HEK293 (cell line): ENCODE data around the gene MPG.

Experiments
- BCL11B ChIP-seq: fragments of 450-650 bp; formaldehyde crosslinking; IDR thresholded peaks from 2 replicates; pipeline ENCODE4 v1.5.1; 2016; ENCODE audit warnings: low read depth, missing biosample characterization, missing genetic modification characterization
- FEZF1 ChIP-seq: fragments of 450-650 bp; formaldehyde crosslinking; IDR thresholded peaks from 2 replicates; pipeline ENCODE4 v1.5.1; 2016; ENCODE audit warnings: missing biosample characterization, missing genetic modification characterization
- GLIS1 ChIP-seq: fragments of 450-650 bp; formaldehyde crosslinking; IDR thresholded peaks from 2 replicates; pipeline ENCODE4 v1.5.1; 2016; ENCODE audit warnings: missing biosample characterization, missing genetic modification characterization
- INSM2 ChIP-seq: fragments of 450-650 bp; formaldehyde crosslinking; IDR thresholded peaks from 2 replicates; pipeline ENCODE4 v1.5.1; 2016; ENCODE audit warnings: missing biosample characterization, missing genetic modification characterization
- KLF1 ChIP-seq: fragments of 450-650 bp; formaldehyde crosslinking; IDR thresholded peaks from 2 replicates; pipeline ENCODE4 v1.5.1; 2016; ENCODE audit warnings: missing biosample characterization, missing genetic modification characterization
- KLF17 ChIP-seq: fragments of 450-650 bp; formaldehyde crosslinking; IDR thresholded peaks from 2 replicates; pipeline ENCODE4 v1.5.1; 2016; ENCODE audit warnings: missing biosample characterization, missing genetic modification characterization
- KLF8 ChIP-seq: fragments of 450-650 bp; formaldehyde crosslinking; IDR thresholded peaks from 2 replicates; pipeline ENCODE4 v1.5.1; 2016; ENCODE audit warnings: missing biosample characterization, missing genetic modification characterization
- OSR2 ChIP-seq: fragments of 450-650 bp; formaldehyde crosslinking; IDR thresholded peaks from 2 replicates; pipeline ENCODE4 v1.5.1; 2016; ENCODE audit warnings: missing biosample characterization, missing genetic modification characterization
- REST ChIP-seq: fragments of 450-650 bp; formaldehyde crosslinking; IDR thresholded peaks from 2 replicates; pipeline ENCODE4 v1.5.1; 2016; ENCODE audit warnings: missing biosample characterization, missing genetic modification characterization
- TCF7L2 ChIP-seq: IDR thresholded peaks from 2 replicates; pipeline ENCODE4 v1.6.1; 2011; ENCODE audit warnings: low read depth, mild to moderate bottlenecking, inconsistent platforms, low read length, moderate library complexity, borderline replicate concordance
- TSHZ1 ChIP-seq: fragments of 450-650 bp; formaldehyde crosslinking; IDR thresholded peaks from 2 replicates; pipeline ENCODE4 v1.5.1; 2016; ENCODE audit warnings: missing biosample characterization, missing genetic modification characterization, borderline replicate concordance
- ZBTB11 ChIP-seq: fragments of 450-650 bp; formaldehyde crosslinking; conservative IDR thresholded peaks from 2 replicates; pipeline ENCODE4 v1.5.1; 2016; ENCODE audit warnings: low read depth, missing biosample characterization, missing genetic modification characterization
- ZBTB17 ChIP-seq: fragments of 450-650 bp; formaldehyde crosslinking; IDR thresholded peaks from 2 replicates; pipeline ENCODE4 v1.5.1; 2016; ENCODE audit warnings: missing biosample characterization, missing genetic modification characterization
- ZBTB20 ChIP-seq: fragments of 450-650 bp; formaldehyde crosslinking; IDR thresholded peaks from 2 replicates; pipeline ENCODE4 v1.5.1; 2016; ENCODE audit warnings: missing biosample characterization, missing genetic modification characterization
- ZBTB7A ChIP-seq: fragments of 450-650 bp; formaldehyde crosslinking; IDR thresholded peaks from 2 replicates; pipeline ENCODE4 v1.5.1; 2016; ENCODE audit warnings: low read depth, missing biosample characterization, missing genetic modification characterization
- ZIC2 ChIP-seq: fragments of 450-650 bp; formaldehyde crosslinking; IDR thresholded peaks from 2 replicates; pipeline ENCODE4 v1.5.1; 2016; ENCODE audit warnings: missing biosample characterization, missing genetic modification characterization
- ZNF19 ChIP-seq: fragments of 450-650 bp; formaldehyde crosslinking; IDR thresholded peaks from 2 replicates; pipeline ENCODE4; 2016; ENCODE audit warnings: missing biosample characterization, missing genetic modification characterization, low read depth
- ZNF341 ChIP-seq: fragments of 450-650 bp; formaldehyde crosslinking; IDR thresholded peaks from 2 replicates; pipeline ENCODE4; 2016; ENCODE audit warnings: low read depth, missing biosample characterization, missing genetic modification characterization
- ZNF37A ChIP-seq: fragments of 450-650 bp; IDR thresholded peaks from 2 replicates; pipeline ENCODE4 v1.5.1; 2018; ENCODE audit warnings: missing biosample characterization, missing genetic modification characterization
- ZNF48 ChIP-seq: fragments of 450-650 bp; formaldehyde crosslinking; IDR thresholded peaks from 2 replicates; pipeline ENCODE4 v1.5.1; 2016; ENCODE audit warnings: missing biosample characterization, missing genetic modification characterization
- ZNF560 ChIP-seq: fragments of 450-650 bp; formaldehyde crosslinking; IDR thresholded peaks from 2 replicates; pipeline ENCODE4 v1.5.1; 2017; ENCODE audit warnings: missing biosample characterization, missing genetic modification characterization, borderline replicate concordance
- ZNF600 ChIP-seq: fragments of 450-650 bp; formaldehyde crosslinking; IDR thresholded peaks from 2 replicates; pipeline ENCODE4 v1.5.1; 2016; ENCODE audit warnings: missing biosample characterization, missing genetic modification characterization
- ZNF658 ChIP-seq: fragments of 450-650 bp; formaldehyde crosslinking; IDR thresholded peaks from 2 replicates; pipeline ENCODE4; 2016; ENCODE audit warnings: missing biosample characterization, missing genetic modification characterization
- ZNF768 ChIP-seq: fragments of 450-650 bp; formaldehyde crosslinking; IDR thresholded peaks from 2 replicates; pipeline ENCODE4 v1.5.1; 2018; ENCODE audit warnings: missing biosample characterization, mild to moderate bottlenecking, missing genetic modification characterization
- ZNF777 ChIP-seq: fragments of 450-650 bp; formaldehyde crosslinking; IDR thresholded peaks from 2 replicates; pipeline ENCODE4 v1.5.1; 2017; ENCODE audit warnings: missing biosample characterization, missing genetic modification characterization, borderline replicate concordance
- ZNF837 ChIP-seq: fragments of 450-650 bp; formaldehyde crosslinking; IDR thresholded peaks from 2 replicates; pipeline ENCODE4 v1.5.1; 2016; ENCODE audit warnings: missing biosample characterization, missing genetic modification characterization
- ZSCAN23 ChIP-seq: fragments of 450-650 bp; formaldehyde crosslinking; IDR thresholded peaks from 2 replicates; pipeline ENCODE4 v1.5.1; 2016; ENCODE audit warnings: missing biosample characterization, missing genetic modification characterization
- ZSCAN30 ChIP-seq: fragments of 450-650 bp; IDR thresholded peaks from 2 replicates; pipeline ENCODE4 v1.5.1; 2018; ENCODE audit warnings: missing biosample characterization, mild to moderate bottlenecking, missing genetic modification characterization, moderate library complexity

The MPG gene

GRCh38 chr16:76535-77272, 1.3 kb upstream of the MPG start (continued):
- TF ChIP-seq REST (tag by site-specific recombination) (no peak), ZBTB7A (tag by site-specific recombination) (no peak), ZNF837 (tag by site-specific recombination) (no peak), GLIS1 (peak; percentile 83), BCL11B (no peak), ZNF560 (tag by site-specific recombination) (no peak), ZNF658 (tag by site-specific recombination) (no peak), ZBTB17 (no peak), ZSCAN30 (tag by site-specific recombination) (no peak), ZBTB11 (no peak), KLF8 (tag by site-specific recombination) (peak; percentile 37; the same call in 1 of the 2 replicates), FEZF1 (tag by site-specific recombination) (no peak), ZNF341 (tag by site-specific recombination) (peak; percentile 63), ZNF19 (tag by site-specific recombination) (no peak), ZBTB20 (tag by site-specific recombination) (peak; percentile 79), KLF1 (peak; percentile 89), ZNF600 (peak; percentile 80; the same call in 1 of the 2 replicates), OSR2 (tag by site-specific recombination) (peak; percentile 50; the same call in 1 of the 2 replicates), ZIC2 (tag by site-specific recombination) (peak; percentile 83), KLF17 (tag by site-specific recombination) (peak; percentile 74), TCF7L2 (no peak), ZNF48 (tag by site-specific recombination) (no peak), ZNF768 (tag by site-specific recombination) (no peak), ZNF37A (tag by site-specific recombination) (no peak), ZSCAN23 (tag by site-specific recombination) (no peak), INSM2 (tag by site-specific recombination) (0 out of 2 replicates have a peak, but pooled peaks have one; percentile 32), TSHZ1 (tag by site-specific recombination) (no peak), ZNF777 (tag by site-specific recombination) (no peak)
